GM19043 (cell line): Measurements from ENCODE around the gene CCDC144A.
"Not testable (repeated sequence)": the region's sequence is repeated elsewhere in the genome, so short reads cannot be mapped to it uniquely, and the experiment has no call there.

Experiments
- ATAC-seq: cut with Tn5 transposase; IDR thresholded peaks from one replicate; pipeline ENCODE4 v1.9.1; 2021; ENCODE audit warnings: low read depth; ENCODE audit not compliant: unreplicated experiment

Gene CCDC144A

GRCh38 chr17:16750515-16750914 lies 60.5 kb downstream of the CCDC144A start:
- ATAC-seq: not testable (repeated sequence)

- not testable (repeated sequence) for ATAC-seq
Measured at GRCh38 chr17:16751224-16751923, 61.3 kb downstream of the CCDC144A start.

- ATAC-seq: not testable (repeated sequence)
Measured at GRCh38 chr17:16751924-16752287, 61.9 kb downstream of the CCDC144A start.

GRCh38 chr17:16757520-16757919 lies 67.5 kb downstream of the CCDC144A start:
- not testable (repeated sequence) for ATAC-seq

- ATAC-seq: not testable (repeated sequence)
Measured at GRCh38 chr17:16758177-16758576, 68.1 kb downstream of the CCDC144A start.

GRCh38 chr17:16768290-16769175 lies 78.5 kb downstream of the CCDC144A start:
- not testable (repeated sequence) for ATAC-seq

- not testable (repeated sequence) for ATAC-seq
Measured at GRCh38 chr17:16772394-16773145, 82.5 kb downstream of the CCDC144A start.

- not testable (repeated sequence) for ATAC-seq
Measured at GRCh38 chr17:16773146-16773522, 83.1 kb downstream of the CCDC144A start.

GRCh38 chr17:16787851-16788250 lies 97.8 kb downstream of the CCDC144A start:
- not testable (repeated sequence) for ATAC-seq

GRCh38 chr17:16788889-16789536 lies 99.0 kb downstream of the CCDC144A start:
- not testable (repeated sequence) for ATAC-seq

GRCh38 chr17:16789622-16790021 lies 99.6 kb downstream of the CCDC144A start:
- not testable (repeated sequence) for ATAC-seq

- not testable (repeated sequence) for ATAC-seq
Measured at GRCh38 chr17:16790313-16790871, 100.4 kb downstream of the CCDC144A start.

- not testable (repeated sequence) for ATAC-seq
Measured at GRCh38 chr17:16794215-16794614, 104.2 kb downstream of the CCDC144A start.

- ATAC-seq: not testable (repeated sequence)
Measured at GRCh38 chr17:16795894-16796293, 105.9 kb downstream of the CCDC144A start.

GRCh38 chr17:16804851-16805250 lies 114.8 kb downstream of the CCDC144A start:
- not testable (repeated sequence) for ATAC-seq

GRCh38 chr17:16806599-16806998 lies 116.6 kb downstream of the CCDC144A start:
- ATAC-seq: not testable (repeated sequence)

GRCh38 chr17:16807620-16808019 lies 117.6 kb downstream of the CCDC144A start:
- not testable (repeated sequence) for ATAC-seq

GRCh38 chr17:16810236-16810635 lies 120.2 kb downstream of the CCDC144A start:
- not testable (repeated sequence) for ATAC-seq

GRCh38 chr17:16812126-16812525 lies 122.1 kb downstream of the CCDC144A start:
- ATAC-seq: not testable (repeated sequence)

- ATAC-seq: no peak
Measured at GRCh38 chr17:16814439-16814838, 124.4 kb downstream of the CCDC144A start.
